HG03196 (cell line): ENCODE results near the gene ZNF716.
"Not testable (repeated sequence)": the region's sequence is repeated elsewhere in the genome, so short reads cannot be mapped to it uniquely, and the experiment has no call there.

Experiments
- ATAC-seq: cut with Tn5 transposase; IDR thresholded peaks from one replicate; pipeline ENCODE4 v1.9.1; 2021; ENCODE audit not compliant: unreplicated experiment

ZNF716 gene

DNA sequence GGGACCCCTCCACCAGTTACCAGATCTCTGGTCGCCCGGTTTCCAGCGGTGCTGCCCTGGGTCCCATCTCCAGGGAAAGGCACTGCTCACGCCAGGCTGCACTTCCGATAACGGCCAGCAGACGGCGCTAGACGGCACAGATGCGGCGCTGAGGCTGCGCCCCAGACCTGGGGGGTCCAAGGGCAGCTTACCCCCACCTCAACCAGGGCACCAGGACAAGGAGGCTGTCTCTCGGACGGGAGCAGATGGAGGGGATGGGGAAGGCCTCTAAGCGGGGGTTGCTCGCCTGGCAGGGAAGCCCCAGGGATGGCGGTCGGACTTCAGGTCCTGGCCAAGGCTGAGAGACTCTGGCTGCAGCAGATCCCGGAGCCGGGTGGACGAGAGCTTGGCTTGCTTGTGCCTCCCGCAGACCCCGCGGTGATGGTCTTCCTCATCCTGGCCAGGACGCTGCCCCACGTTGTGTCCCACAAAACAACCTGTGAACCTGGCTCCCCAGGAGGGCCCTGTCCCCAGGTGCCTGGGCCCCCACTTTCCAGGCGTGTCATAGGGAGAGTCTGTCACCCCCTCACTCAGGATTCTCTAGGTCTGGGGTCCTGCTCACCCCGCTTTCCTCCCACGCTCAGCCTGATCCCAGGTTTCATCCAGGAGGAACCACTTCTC, 23.9 kb upstream of the ZNF716 start:
- no peak for ATAC-seq

DNA sequence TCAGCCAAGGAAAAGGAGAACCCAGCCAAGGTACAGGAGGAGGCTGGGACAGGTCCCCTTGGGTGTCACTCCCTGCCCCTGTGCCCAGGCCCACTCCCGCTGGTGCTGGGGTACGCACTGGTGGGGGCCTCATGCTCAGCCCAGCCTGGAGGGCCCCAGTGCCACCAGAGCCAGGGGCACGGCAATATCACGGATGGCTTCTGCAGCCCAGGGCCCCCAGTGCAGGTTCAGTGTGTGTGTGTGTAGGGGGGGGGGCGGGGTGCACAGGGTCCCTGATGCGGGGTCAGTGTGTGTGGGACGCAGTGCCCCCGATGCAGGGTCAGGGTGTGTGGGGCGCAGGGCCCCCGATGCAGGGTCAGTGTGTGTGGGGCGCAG, 23.4 kb upstream of the ZNF716 start:
- no peak for ATAC-seq

DNA sequence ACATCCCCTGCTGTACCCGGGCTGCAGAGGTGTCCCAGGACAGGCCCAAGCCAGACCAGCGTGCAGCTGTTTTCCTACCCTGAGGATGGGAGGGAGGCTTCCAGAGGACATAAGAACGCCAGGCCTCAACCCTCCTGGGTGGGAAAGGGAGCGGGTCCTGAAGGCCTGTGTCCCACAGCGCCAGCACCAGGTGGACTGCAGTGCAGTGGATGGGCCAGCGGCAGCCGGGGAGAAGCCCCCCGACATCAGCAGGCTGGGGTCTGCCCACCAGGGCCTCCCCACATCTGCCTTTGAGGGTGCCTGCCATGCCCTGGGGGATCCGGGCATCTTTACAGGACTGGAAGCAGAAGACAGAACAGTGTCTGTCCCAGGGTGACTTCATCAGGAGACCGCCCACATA, 22.8 kb upstream of the ZNF716 start:
- ATAC-seq = no peak

DNA sequence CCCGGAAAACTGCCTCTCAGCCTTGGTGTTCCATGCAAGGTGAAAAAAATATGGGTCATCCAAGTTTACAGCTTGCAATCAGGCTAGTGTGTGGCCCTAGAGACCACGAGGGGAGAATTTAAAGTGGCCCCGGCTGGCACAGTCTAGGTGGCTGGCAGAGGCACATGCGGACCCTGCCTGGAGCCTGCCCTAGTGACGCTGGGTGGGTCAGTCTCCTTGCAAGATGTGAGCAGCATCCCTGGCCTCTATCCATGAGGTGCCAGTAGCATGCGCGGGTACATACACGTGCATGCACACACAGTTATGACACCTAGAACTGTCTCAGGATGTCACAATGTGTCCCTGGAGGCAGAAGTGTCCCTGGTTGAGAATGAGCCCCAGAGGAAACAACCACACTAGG, 22.4 kb upstream of the ZNF716 start:
- ATAC-seq = no peak

DNA sequence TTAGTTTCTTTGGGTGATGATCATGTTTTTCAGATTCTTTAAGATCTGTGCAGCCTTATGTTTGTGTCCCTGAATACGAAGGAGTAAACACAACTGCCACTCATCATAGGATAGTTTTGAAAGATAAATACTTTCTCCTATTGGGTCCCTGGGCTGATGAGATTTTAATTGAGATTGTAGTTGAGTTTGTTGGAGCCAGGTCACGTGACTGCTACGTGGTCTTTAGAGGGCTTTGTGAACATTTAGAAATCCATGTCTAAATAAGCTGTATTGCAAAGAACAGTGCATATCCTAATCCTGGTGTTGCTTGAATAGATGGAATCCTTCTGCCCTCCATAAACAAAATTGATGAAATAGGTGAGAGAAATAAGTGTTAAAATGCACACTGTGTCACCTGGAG, 17.4 kb upstream of the ZNF716 start:
- ATAC-seq = no peak

DNA sequence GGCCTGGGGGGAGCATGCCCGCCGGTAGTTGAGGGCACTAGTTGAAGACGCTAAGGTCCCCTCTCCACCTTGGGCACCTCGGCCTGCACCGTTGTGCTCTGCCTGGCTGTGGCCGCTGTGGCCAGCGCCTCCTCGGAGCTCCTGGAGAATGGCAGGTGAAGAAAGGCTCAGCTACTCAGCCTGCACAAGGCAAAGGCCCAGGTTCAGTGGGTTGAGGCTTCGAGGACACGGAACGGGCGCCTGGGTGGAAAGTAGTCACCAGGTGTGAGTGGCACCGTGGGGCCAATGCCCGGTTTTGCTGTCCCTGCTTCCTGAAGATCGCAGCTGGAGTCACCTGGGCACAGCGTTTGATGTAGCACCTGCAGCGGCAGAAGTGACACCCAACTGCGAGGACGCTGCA, 12.4 kb upstream of the ZNF716 start:
- ATAC-seq = no peak

DNA sequence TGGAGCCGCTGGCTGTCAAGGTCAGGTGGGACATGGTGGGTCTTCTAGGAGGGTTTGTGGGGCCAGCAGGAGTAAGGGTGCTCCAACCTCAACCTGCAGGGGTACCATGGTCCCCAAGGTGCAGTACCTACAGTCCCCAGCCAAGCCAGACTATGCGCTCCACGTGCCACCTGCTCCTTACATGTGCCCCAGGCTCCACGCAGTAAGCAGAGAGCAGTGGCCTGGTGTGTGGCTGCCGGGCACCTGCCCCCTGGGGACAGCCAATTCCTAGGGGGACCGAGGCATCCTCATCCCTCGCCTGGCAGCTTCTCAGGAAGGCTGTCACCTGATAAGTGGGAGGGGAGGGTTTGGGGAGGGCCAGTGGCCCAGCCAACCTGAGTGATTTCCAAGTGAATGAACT, 11.7 kb upstream of the ZNF716 start:
- ATAC-seq = no peak

DNA sequence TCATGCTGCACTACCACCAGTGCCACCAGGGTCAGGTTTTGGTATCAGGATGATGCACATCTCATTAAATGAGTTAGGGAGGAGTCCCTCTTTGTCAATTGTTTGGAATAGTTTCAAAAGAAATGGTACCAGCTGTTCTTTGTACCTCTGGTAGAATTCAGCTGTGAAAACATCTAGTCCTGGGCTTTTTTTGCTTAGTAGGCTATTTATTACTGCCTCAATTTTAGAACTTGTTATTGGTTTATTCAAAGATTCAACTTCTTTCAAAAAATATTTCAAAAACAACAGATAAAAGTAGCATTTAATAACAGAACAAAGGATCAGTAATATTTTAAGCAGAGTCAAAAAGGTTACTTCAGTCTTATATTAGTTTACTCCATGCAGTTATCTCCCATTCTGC, 6.4 kb upstream of the ZNF716 start:
- ATAC-seq = no peak

DNA sequence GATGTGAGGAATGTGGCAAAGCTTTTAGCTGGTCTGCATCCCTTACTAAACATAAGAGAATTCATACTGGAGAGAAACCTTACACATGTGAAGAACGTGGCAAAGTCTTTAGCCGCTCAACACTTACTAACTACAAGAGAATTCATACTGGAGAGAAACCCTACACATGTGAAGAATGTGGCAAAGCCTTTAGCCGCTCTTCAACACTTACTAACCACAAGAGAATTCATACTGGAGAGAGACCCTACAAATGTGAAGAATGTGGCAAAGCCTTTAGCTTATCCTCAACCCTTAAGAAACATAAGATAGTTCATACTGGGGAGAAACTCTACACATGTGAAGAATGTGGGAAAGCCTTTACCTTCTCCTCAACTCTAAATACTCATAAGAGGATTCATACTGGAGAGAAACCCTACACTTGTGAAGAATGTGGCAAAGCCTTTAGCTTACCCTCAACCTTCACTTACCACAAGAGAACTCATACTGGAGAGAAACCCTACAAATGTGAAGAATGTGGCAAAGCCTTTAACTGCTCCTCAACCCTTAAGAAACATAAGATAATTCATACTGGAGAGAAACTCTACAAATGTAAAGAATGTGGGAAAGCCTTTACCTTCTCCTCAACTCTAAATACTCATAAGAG, 19.3 kb downstream of the ZNF716 start:
- ATAC-seq = not testable (repeated sequence)

DNA sequence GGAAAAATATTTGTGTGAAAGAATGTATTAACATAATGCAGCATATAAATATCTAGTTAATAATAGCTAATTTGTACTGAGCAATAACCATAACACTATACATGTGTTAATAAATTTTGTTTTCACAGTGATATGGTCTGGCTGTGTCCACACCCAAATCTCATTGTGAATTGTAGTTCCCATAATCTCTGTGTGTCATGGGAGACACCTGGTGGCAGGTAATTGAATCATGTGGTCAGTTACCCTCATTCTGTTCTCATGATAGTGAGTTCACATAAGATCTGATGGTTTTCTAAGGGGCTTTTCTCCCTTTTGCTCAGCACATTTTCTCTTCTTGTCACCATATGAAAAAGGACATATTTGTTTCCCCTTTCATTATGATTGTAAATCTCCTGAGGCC, 30.3 kb downstream of the ZNF716 start:
- not testable (repeated sequence) for ATAC-seq

DNA sequence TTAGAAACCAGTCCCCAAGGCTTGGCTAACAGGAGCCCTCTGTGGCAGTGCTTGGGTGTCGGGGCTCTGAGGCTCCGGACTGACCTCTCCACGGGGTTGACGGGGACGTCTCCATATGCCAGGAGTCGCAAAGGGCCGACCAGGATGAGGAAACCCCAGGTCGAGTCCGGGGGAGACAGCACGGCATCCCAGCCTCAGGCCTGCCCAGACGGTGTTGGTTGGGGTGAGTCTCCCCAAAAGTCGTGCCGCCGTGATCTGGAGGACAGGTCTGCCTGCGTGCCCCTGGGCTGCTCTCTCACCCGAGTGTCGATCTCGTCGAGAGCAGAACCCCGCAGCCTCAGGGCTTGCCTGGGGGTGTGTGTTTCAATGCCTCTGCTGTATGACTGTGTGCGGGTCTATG, 35.0 kb downstream of the ZNF716 start:
- not testable (repeated sequence) for ATAC-seq

DNA sequence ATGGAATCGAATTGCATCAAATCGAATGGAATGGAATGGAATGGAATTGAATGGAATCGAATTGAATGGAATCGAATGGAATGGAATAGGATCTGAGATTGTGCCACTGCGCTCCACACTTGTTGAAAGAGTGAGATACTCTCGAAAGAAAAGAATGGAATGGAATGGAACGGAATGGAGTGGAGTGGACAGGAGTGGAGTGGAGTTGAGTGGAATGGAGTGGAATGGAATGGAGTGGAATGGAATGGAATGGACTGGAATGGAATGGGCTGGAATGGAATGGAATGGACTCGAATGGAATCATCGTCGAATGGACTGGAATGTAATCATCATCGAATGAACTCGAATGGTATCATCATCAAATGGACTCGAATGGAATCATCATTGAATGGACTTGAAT, 38.0 kb downstream of the ZNF716 start:
- ATAC-seq = no peak

DNA sequence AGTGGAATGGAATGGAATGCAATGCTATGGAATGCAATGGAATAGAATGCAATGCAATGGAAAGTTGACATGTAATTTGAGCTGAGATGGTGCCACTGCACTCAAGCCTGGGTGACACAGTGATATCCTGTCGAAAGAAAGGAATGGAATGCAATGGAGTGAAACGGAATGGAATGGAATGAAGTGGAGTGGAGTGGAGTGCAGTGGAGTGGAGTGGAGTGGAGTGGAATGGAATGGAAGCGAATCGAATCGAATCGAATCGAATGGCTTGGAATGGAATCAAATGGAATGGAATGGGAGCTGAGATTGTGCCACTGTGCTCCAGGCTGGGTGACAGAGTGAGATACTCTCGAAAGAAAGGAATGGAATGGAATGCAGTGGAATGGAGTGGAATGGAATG, 45.1 kb downstream of the ZNF716 start:
- ATAC-seq = not testable (repeated sequence)

DNA sequence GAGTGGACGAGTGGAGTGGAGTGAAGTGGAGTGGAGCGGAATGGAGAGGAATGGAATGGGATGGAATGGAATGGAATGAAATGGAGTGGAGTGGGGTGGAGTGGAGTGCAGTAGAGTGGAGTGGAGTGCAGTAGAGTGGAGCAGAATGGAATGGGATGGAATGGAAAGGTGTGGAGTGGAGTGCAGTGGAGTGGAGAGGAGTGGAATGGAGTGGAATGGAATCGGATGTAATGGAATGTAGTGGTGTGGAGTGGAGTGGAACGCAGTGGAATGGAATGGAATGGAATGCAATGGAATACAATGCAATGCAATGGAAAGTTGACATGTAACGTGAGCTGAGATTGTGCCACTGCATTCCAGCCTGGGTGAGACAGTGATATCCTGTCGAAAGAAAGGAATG, 46.4 kb downstream of the ZNF716 start:
- no peak for ATAC-seq

DNA sequence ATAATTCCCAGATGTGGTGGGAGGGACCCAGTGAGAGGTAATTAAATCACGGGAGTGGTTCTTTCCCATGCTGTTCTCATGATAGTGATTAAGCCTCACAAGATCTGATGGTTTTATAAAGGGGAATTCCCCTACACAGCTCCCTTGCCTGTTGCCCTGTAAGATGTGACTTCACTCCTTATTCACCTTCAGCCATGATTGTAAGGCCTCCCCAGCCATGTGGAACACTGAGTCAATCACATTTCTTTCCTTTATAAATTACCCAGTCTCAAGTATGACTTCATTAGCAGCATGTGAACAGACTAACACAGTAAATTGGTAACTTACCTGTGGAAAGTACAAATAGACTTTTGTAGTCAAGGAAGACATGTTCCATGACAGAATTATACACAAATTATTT, 55.2 kb downstream of the ZNF716 start:
- no peak for ATAC-seq
